Fibroblast of skin of abdomen (primary cell): ENCODE measurements around the gene OR2C1.

Experiments used
- DNase-seq: peaks from one replicate; pipeline ENCODE4 v3.0.0-alpha.2; 2013

The OR2C1 gene

DNA sequence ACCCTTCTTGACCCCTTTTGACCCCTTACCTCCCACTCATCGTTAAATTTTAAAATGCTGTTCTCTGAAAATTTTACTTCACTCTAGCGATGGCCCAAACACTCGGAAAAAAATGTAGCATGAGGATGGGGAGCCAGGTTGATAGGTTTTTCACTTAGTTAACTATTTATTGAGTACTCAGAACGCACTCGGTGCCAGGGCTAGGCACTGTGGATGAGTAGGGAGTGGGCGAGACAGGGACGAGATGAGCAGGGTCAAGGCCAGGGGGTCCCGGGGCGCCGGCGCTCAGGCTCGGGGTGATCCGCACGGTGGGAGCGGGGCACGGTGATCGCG is 44.7 kb downstream of the OR2C1 start:
- no peak for DNase-seq

GRCh38 chr16:3400779-3401688 is 45.3 kb downstream of the OR2C1 start, which contains the start of the genes ZNF174 and ZSCAN32:
Gene ZNF174, plus strand, starts transcription at chr16:3401215. Its CDS starts 790 bp downstream, at chr16:3402005.
Gene ZSCAN32, minus strand, starts transcription at chr16:3401004. Its CDS starts 3,447 bp downstream, at chr16:3397557.
- DNase-seq: peak; percentile 99

DNA sequence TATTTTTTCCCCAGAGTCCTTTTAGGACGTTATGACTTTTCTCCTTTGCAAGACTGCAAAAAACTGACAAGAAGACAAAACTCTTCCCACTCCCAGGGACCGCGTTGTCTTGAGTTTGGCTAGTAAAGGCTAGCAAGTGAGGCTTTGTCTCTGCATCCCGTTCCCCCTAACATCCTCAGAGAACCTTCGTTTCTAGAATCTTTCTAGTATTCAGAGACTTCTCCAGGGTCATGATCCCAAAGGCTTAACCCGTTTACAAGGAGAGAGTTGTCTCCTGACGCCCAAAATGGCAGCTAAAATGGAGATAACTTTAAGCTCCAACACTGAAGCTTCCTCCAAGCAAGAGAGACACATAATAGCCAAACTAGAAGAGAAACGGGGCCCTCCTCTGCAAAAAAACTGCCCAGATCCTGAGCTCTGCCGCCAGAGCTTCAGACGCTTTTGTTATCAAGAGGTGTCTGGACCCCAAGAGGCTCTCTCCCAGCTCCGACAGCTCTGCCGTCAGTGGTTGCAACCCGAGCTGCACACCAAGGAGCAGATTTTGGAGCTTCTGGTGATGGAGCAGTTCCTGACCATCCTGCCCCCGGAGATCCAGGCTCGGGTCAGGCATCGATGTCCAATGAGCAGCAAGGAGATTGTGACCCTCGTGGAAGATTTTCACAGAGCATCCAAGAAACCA is 46.2 kb downstream of the OR2C1 start:
- peak; percentile 9 for DNase-seq
